Pulmonary artery endothelial cell (primary cell): Measurements from ENCODE around the gene NOTCH3. TPM values are rescaled to one million over a fixed set of nuclear protein-coding genes. Genes with fewer than 3 reads are reported as not detected.

ENCODE experiments used
- DNase-seq: peaks from one replicate; pipeline ENCODE4 v3.0.0-alpha.2; 2011; ENCODE audit warnings: low read depth, low spot score
- total RNA-seq: library from RNA; depleted of rRNA; stranded (reverse); fragments of >200 nt; gene quantifications from 2 replicates; pipeline ENCODE4 v1.2.3, GENCODE V29; 2014

Gene NOTCH3
- total RNA-seq, 1 donor from 2014 or later: 1.1 TPM

GRCh38 chr19:15196360-15197005 is 4.3 kb downstream of the NOTCH3 start:
- no peak for DNase-seq

- DNase-seq: no peak
Measured at GRCh38 chr19:15195371-15196334, 5.1 kb downstream of the NOTCH3 start.

GRCh38 chr19:15194938-15195337 is 5.9 kb downstream of the NOTCH3 start:
- DNase-seq: no peak

GRCh38 chr19:15191982-15192381 is 8.8 kb downstream of the NOTCH3 start:
- DNase-seq: no peak

DNA sequence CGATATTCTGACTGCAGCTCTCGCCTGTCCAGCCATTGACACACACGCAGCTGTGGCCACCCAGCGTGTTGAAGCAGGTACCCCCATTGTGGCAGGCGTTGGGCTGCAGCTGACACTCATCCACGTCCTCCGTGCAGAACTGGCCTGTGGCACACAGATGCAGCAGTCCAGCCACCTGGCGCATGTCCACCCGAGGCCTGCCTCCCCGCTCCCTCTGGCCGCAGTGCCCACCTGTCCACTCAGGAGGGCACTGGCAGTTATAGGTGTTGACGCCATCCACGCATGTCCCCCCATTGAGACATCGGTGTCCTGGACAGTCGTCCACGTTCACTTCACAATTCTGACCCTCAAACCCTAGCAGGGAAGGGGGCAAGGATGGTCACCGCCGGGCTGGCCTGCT is 9.3 kb downstream of the NOTCH3 start:
- no peak for DNase-seq

GRCh38 chr19:15188851-15189250 is 11.9 kb downstream of the NOTCH3 start:
- no peak for DNase-seq

- DNase-seq: no peak
Measured at GRCh38 chr19:15187026-15188007, 13.5 kb downstream of the NOTCH3 start.

- DNase-seq: no peak
Measured at GRCh38 chr19:15185188-15185587, 15.6 kb downstream of the NOTCH3 start.

- DNase-seq: no peak
Measured at GRCh38 chr19:15184776-15185175, 16.0 kb downstream of the NOTCH3 start.

DNA sequence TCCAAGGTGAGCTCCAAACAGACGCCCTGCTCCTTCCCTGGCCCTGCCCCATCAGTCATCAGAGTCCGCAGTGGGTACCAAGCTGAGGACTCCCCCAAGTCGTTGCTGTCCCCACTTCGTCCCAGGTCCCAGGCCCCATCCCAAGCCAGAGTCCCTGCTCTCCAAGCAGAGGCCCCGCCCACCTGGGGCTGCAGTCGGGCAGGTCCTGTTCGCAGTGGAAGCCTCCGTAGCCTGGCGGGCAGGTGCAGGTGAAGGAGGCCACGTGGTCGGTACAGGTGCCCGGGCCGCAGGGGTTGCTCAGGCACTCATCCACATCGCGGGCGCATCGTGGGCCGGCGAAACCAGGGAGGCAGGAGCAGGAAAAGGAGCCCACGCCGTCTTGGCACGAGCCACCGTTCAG is 19.4 kb downstream of the NOTCH3 start:
- no peak for DNase-seq

DNA sequence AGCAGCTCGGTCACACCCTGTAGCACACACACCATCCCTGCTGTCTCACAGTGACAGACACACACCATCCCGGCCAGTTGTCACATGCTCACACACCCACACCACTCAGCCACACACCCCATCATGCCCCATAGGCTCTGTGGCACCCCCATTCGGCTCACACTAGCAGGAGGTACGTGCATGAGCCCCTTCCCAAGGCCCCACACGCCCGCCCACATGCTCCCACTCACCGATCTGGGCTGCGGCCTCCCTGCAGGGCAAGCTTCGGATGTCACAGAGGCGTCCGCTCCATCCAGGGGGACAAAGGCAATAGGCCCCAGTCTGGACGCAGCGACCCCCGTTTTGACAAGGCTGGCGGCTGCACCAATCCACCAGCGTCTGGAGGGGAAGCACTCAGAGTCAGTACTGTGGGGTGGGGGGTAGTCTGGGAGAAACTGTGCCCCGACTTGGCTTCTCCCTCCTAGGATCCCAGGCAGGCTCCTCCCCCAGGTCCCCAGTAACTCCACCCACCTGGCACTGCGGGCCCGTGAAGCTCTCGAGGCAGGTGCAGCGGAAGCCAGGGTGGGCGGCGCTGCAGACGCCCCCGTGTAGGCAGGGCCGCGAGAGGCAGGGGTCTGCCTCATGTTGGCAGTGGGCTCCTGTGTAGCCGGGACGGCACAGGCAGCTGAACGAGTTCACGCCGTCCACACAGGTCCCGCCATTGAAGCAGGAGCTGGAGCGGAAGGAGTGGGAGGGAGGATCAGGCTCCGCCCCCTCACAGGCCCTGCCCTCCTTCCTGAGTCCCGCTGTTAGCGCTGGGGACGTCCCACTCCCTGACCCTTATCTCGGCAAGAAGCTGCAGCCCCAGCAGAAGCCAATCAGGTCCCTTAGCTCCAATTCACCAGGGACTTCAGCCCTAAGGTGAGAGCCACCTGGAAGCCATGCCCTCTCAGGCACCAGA is 20.1 kb downstream of the NOTCH3 start:
- DNase-seq: no peak

- no peak for DNase-seq
Measured at GRCh38 chr19:15178629-15179308, 22.0 kb downstream of the NOTCH3 start.

GRCh38 chr19:15177269-15178116 is 23.3 kb downstream of the NOTCH3 start:
- peak; percentile 27 for DNase-seq

- DNase-seq: no peak
Measured at GRCh38 chr19:15175609-15176008, 25.2 kb downstream of the NOTCH3 start.

- DNase-seq: no peak
Measured at GRCh38 chr19:15173746-15174404, 26.9 kb downstream of the NOTCH3 start.

DNA sequence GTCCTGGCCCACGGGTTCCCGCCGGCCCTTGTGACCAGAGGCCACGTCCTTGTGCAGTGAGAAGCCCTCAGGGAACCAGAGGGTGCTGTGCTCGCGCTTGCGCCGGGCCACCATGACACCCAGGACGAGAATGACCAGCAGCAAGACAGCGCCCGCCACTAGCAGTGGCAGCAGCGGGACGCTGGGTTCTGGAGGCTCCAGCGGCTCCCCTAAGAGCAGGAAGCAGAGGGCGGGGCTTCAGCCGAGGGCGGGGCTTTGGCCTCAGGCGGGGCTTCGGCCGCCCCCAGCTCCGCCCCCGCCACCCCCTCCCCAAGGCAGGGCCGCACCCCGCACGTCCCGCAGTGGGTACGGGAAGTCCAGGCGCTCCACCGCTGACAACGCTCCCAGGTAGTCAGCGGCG is 30.4 kb downstream of the NOTCH3 start:
- no peak for DNase-seq

DNA sequence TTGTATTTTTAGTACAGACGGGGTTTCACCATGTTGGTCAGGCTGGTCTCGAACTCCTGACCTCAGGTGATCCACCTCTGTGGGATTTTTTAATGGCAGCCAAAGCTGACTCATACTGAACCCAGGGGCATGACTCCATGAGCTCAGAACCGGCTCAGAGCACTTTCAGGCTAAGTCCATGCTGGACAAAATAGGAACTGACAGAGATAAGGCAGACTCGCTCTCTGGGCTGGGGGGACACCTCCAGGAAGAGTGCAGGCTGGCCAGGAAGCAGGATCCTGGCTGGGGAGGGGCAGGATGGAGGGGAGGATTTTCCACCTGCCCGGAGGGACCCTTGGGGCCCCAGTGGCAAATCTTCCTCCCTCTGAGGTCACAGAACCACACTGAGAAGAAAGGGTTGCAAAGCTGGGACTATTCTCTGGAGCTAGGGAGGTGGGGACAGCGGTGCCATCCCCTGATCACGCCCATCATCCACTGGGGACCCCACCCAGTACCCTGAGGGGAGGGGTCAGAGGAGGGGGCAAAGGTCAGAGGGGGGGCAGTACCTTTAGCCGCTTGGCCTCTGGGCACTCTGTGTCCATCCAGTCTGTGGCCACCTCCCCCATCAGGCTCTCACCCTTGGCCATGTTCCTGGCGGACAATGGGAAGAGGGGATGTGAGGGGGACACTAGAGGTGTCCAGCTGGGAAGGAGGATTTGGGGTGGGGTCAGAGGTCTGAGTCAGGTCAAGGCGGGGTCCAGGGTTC is 31.1 kb downstream of the NOTCH3 start:
- no peak for DNase-seq

- no peak for DNase-seq
Measured at GRCh38 chr19:15166700-15167099, 34.1 kb downstream of the NOTCH3 start.
